ENCODE data around the gene EMSY.

The EMSY gene

GRCh38 chr11:76587820-76588454 is 143.1 kb downstream of the EMSY start:
- H3K4me3 ChIP-seq (ENCODE audit: low read depth, low read length), result no peak overlapping the region
- peak overlapping the region; percentile 45 for H3K27ac ChIP-seq
- no peak for TF ChIP-seq CTCF (IDR thresholded peaks at IDR 0.05; ENCODE audit: low read depth, low read length, missing control alignments)
- DNase-seq, result no peak
- no peaks in the 10 kb centered on the region for H3K36me3 ChIP-seq (replicated peaks)
- in situ Hi-C loops (cut with HindIII; ENCODE audit: low pct_ligation_motif_present, low sequenced_read_pairs), result no loop called here
- no peaks in the 10 kb centered on the region for H3K27me3 ChIP-seq (replicated peaks)

GRCh38 chr11:76588455-76589325 is 143.9 kb downstream of the EMSY start:
- Histone ChIP-seq H3K4me3 (ENCODE audit: low read depth, low read length) (no peak overlapping the region), H3K27ac (peak overlapping the region; percentile 45), H3K27me3 (replicated peaks) (no peaks in the 10 kb centered on the region), H3K36me3 (replicated peaks) (no peaks in the 10 kb centered on the region)
- in situ Hi-C loops (cut with HindIII; ENCODE audit: low pct_ligation_motif_present, low sequenced_read_pairs), result no loop called here
- peak; percentile 59 for DNase-seq
- no peak for TF ChIP-seq CTCF (IDR thresholded peaks at IDR 0.05; ENCODE audit: low read depth, low read length, missing control alignments)

GRCh38 chr11:76589477-76589876 is 144.7 kb downstream of the EMSY start:
- in situ Hi-C loops (cut with HindIII; ENCODE audit: low pct_ligation_motif_present, low sequenced_read_pairs), result no loop called here
- no peaks in the 10 kb centered on the region for H3K36me3 ChIP-seq (replicated peaks)
- no peak for DNase-seq
- no peak overlapping the region for H3K27ac ChIP-seq
- H3K4me3 ChIP-seq (ENCODE audit: low read depth, low read length), result no peak overlapping the region
- H3K27me3 ChIP-seq (replicated peaks), result no peaks in the 10 kb centered on the region
- TF ChIP-seq CTCF (IDR thresholded peaks at IDR 0.05; ENCODE audit: low read depth, low read length, missing control alignments), result no peak

GRCh38 chr11:76589964-76590950 is 145.4 kb downstream of the EMSY start:
- H3K27me3 ChIP-seq (replicated peaks), result no peaks in the 10 kb centered on the region
- H3K4me3 ChIP-seq (ENCODE audit: low read depth, low read length), result no peak overlapping the region
- in situ Hi-C loops (cut with HindIII; ENCODE audit: low pct_ligation_motif_present, low sequenced_read_pairs), result no loop called here
- TF ChIP-seq CTCF (IDR thresholded peaks at IDR 0.05; ENCODE audit: low read depth, low read length, missing control alignments), result no peak
- H3K36me3 ChIP-seq (replicated peaks), result no peaks in the 10 kb centered on the region
- H3K27ac ChIP-seq, result no peak overlapping the region
- DNase-seq, result no peak

GRCh38 chr11:76591416-76591815 is 146.6 kb downstream of the EMSY start:
- TF ChIP-seq CTCF (IDR thresholded peaks at IDR 0.05; ENCODE audit: low read depth, low read length, missing control alignments), result no peak
- H3K27ac ChIP-seq, result no peak overlapping the region

More at GRCh38 chr11:76591416-76591815, 146.6 kb downstream of the EMSY start:
- Histone ChIP-seq H3K27me3 (replicated peaks) (no peaks in the 10 kb centered on the region), H3K36me3 (replicated peaks) (no peaks in the 10 kb centered on the region), H3K4me3 (ENCODE audit: low read depth, low read length) (no peak overlapping the region)
- no peak for DNase-seq
- in situ Hi-C loops (cut with HindIII; ENCODE audit: low pct_ligation_motif_present, low sequenced_read_pairs), result no loop called here
